H1 (cell line): ENCODE measurements around the gene PKD2. TPM values are rescaled to one million over a fixed set of nuclear protein-coding genes. Genes with fewer than 3 reads are reported as not detected.

Experiments used
- CTCF ChIA-PET: fragments of 300-600 bp; sonication (Branson Sonifier 250); formaldehyde crosslinking; loops from one replicate; lab custom pipeline; 2021; ENCODE audit not compliant: partially characterized antibody; lab: Charles Lee
- POLR2A ChIA-PET: fragments of 300-600 bp; sonication (Branson Sonifier 250); formaldehyde crosslinking; loops from one replicate; lab custom pipeline; 2021; ENCODE audit warnings: inconsistent platforms; ENCODE audit not compliant: partially characterized antibody; lab: Charles Lee
- DNase-seq, 2 experiments: peaks; one replicate each; pipeline versions ENCODE4 v3.0.0 to v3.0.0-alpha.2; 2010 to 2022; ENCODE audit warnings: low spot score in 2 of 2, low read depth in 1 of 2, mixed read lengths in 1 of 2
- FAIRE-seq: peaks from 2 replicates; lab custom pipeline; 2011; peaks lifted over from hg19 to GRCh38; lab: Jason Lieb, UNC
- H2AFZ ChIP-seq: 2 replicates; pipeline ENCODE4 v1.8.1; 2012; ENCODE audit warnings: low read length, inconsistent platforms
- H2AK5ac ChIP-seq: 2 replicates; pipeline ENCODE4 v1.6.1; 2013; ENCODE audit warnings: low read depth, low read length
- H2BK120ac ChIP-seq: replicated peaks from 2 replicates; pipeline ENCODE3; 2013; ENCODE audit warnings: low read depth, low read length, inconsistent platforms
- H2BK12ac ChIP-seq: 2 replicates; pipeline ENCODE4 v1.6.1; 2013; ENCODE audit warnings: low read depth, low read length
- H2BK15ac ChIP-seq: 2 replicates; pipeline ENCODE4 v1.6.1; 2013; ENCODE audit warnings: low read length
- H2BK20ac ChIP-seq: 2 replicates; pipeline ENCODE4 v1.6.1; 2013; ENCODE audit warnings: low read length
- H2BK5ac ChIP-seq: 2 replicates; pipeline ENCODE4 v1.6.1; 2013; ENCODE audit warnings: low read depth, low read length
- H3K14ac ChIP-seq: 2 replicates; pipeline ENCODE4 v1.6.1; 2013; ENCODE audit warnings: inconsistent platforms; ENCODE audit not compliant: insufficient read length
- H3K18ac ChIP-seq: 2 replicates; pipeline ENCODE4 v1.6.1; 2013; ENCODE audit warnings: low read length; ENCODE audit errors: extremely low read depth
- H3K23ac ChIP-seq: 2 replicates; pipeline ENCODE4 v1.6.1; 2013; ENCODE audit warnings: inconsistent platforms; ENCODE audit not compliant: insufficient read length
- H3K23me2 ChIP-seq: 2 replicates; pipeline ENCODE4 v1.6.1; 2013; ENCODE audit warnings: low read depth, low read length
- H3K27ac ChIP-seq: 2 replicates; pipeline ENCODE4 v1.6.1; 2011; ENCODE audit warnings: low read depth, low read length, inconsistent platforms
- H3K27me3 ChIP-seq, 4 experiments: replicated peaks in 1 of 4; 1 replicate in 1 of 4; 2 replicates in 3 of 4; pipeline versions ENCODE4 v1.6.1 to v1.8.1; 2011 to 2013; ENCODE audit warnings: low read length in 3 of 4, mild to moderate bottlenecking in 3 of 4, inconsistent platforms in 2 of 4, mixed read lengths in 2 of 4, moderate library complexity in 1 of 4; ENCODE audit not compliant: control insufficient read depth in 3 of 4, insufficient read depth in 3 of 4; ENCODE audit errors: extremely low read depth in 1 of 4
- H3K36me3 ChIP-seq, 4 experiments: 2 replicates each; pipeline versions ENCODE4 v1.6.1 to v1.8.1; 2011 to 2013; ENCODE audit warnings: mild to moderate bottlenecking in 4 of 4, low read length in 3 of 4, moderate library complexity in 2 of 4, control low read depth in 1 of 4, inconsistent platforms in 1 of 4; ENCODE audit not compliant: insufficient read depth in 4 of 4, control insufficient read depth in 2 of 4
- H3K4ac ChIP-seq: replicated peaks from 2 replicates; pipeline ENCODE3; 2013; ENCODE audit warnings: low read length, low read depth, mixed read lengths, inconsistent platforms; ENCODE audit not compliant: insufficient read length
- H3K4me1 ChIP-seq, 4 experiments: replicated peaks in 1 of 4; 1 replicate in 1 of 4; 2 replicates in 3 of 4; pipeline versions ENCODE4 v1.6.1 to v1.8.1; 2011 to 2013; ENCODE audit warnings: low read length in 3 of 4, inconsistent platforms in 2 of 4, mixed read lengths in 1 of 4; ENCODE audit not compliant: insufficient read depth in 4 of 4, control insufficient read depth in 3 of 4
- H3K4me2 ChIP-seq, 2 experiments: 2 replicates each; pipeline versions ENCODE4 v1.6.1 to v1.8.1; 2011 to 2013; ENCODE audit warnings: low read depth in 2 of 2, low read length in 2 of 2, control low read depth in 1 of 2, inconsistent platforms in 1 of 2, mild to moderate bottlenecking in 1 of 2; ENCODE audit not compliant: insufficient read depth in 1 of 2
- H3K4me3 ChIP-seq, 4 experiments: fragments of 200-600, 300-600 bp in 1 of 4; sonication (generic), shearing (Covaris generic), sonication (Bioruptor Twin) in 1 of 4; 2 replicates each; pipeline versions ENCODE4 v1.5.1 to v1.8.1; 2011 to 2016; ENCODE audit warnings: low read length in 4 of 4, low read depth in 3 of 4, control low read depth in 2 of 4, inconsistent platforms in 2 of 4, mild to moderate bottlenecking in 2 of 4, mixed read lengths in 1 of 4, moderate library complexity in 1 of 4; ENCODE audit not compliant: insufficient read depth in 2 of 4; ENCODE audit errors: extremely low read depth in 1 of 4
- H3K56ac ChIP-seq: replicated peaks from 2 replicates; pipeline ENCODE3; 2013; ENCODE audit warnings: low read depth, mild to moderate bottlenecking, mixed read lengths, low read length, inconsistent platforms; ENCODE audit not compliant: insufficient read length
- H3K79me1 ChIP-seq: 2 replicates; pipeline ENCODE4 v1.6.1; 2013; ENCODE audit warnings: low read depth, low read length, control low read depth
- H3K79me2 ChIP-seq, 2 experiments: 2 replicates each; pipeline versions ENCODE4 v1.6.1 to v1.8.1; 2012 to 2013; ENCODE audit warnings: low read length in 2 of 2, mild to moderate bottlenecking in 2 of 2, inconsistent platforms in 1 of 2; ENCODE audit not compliant: insufficient read depth in 2 of 2, control insufficient read depth in 1 of 2
- H3K9ac ChIP-seq, 4 experiments: replicated peaks in 1 of 4; 1 replicate in 1 of 4; 2 replicates in 3 of 4; pipeline versions ENCODE4 v1.6.1 to v1.8.1; 2011 to 2013; ENCODE audit warnings: low read depth in 3 of 4, low read length in 3 of 4, control low read depth in 2 of 4, mild to moderate bottlenecking in 2 of 4, moderate library complexity in 2 of 4, inconsistent platforms in 1 of 4; ENCODE audit errors: extremely low read depth in 1 of 4
- H3K9me3 ChIP-seq, 2 experiments: 2 replicates each; pipeline versions ENCODE4 v1.6.1 to v1.8.1; 2012 to 2013; ENCODE audit warnings: mild to moderate bottlenecking in 2 of 2, moderate library complexity in 2 of 2, control low read depth in 1 of 2, inconsistent platforms in 1 of 2, low read depth in 1 of 2, low read length in 1 of 2, mixed read lengths in 1 of 2; ENCODE audit not compliant: insufficient read depth in 2 of 2
- H4K20me1 ChIP-seq, 2 experiments: replicated peaks in 1 of 2; 2 replicates each; pipeline versions ENCODE3 to v1.8.1; 2011 to 2013; ENCODE audit warnings: inconsistent platforms in 2 of 2, low read length in 2 of 2, mild to moderate bottlenecking in 1 of 2; ENCODE audit not compliant: insufficient read depth in 2 of 2, control insufficient read depth in 1 of 2
- H4K5ac ChIP-seq: 2 replicates; pipeline ENCODE4 v1.6.1; 2013; ENCODE audit warnings: low read length, low read depth, mixed read lengths, inconsistent platforms; ENCODE audit not compliant: insufficient read length
- H4K8ac ChIP-seq: 2 replicates; pipeline ENCODE4 v1.8.0; 2013; ENCODE audit warnings: mild to moderate bottlenecking, moderate library complexity, low read length, inconsistent platforms; ENCODE audit not compliant: insufficient read depth; ENCODE audit errors: extremely low read depth
- H4K91ac ChIP-seq: replicated peaks from 2 replicates; pipeline ENCODE3; 2013; ENCODE audit warnings: low read length, mixed read lengths, inconsistent platforms; ENCODE audit not compliant: insufficient read length
- CBX5 ChIP-seq: fragments of 300-800, 300-1000 bp; sonication (generic); IDR thresholded peaks from 2 replicates; pipeline ENCODE4 v1.7.1; 2016; ENCODE audit warnings: antibody characterized with exemption, low read length, low read depth
- CHD1 ChIP-seq: IDR thresholded peaks from 2 replicates; pipeline ENCODE4 v1.6.1; 2012; ENCODE audit warnings: low read depth, low read length, improper control_type of control experiment
- CTBP2 ChIP-seq: IDR thresholded peaks from 2 replicates; pipeline ENCODE4 v1.7.0; 2011; ENCODE audit warnings: borderline replicate concordance, mild to moderate bottlenecking, moderate library complexity, mixed read lengths, low read length; ENCODE audit not compliant: insufficient read depth, insufficient read length
- HDAC2 ChIP-seq, 2 experiments: fragments of 300-600 bp in 1 of 2; sonication (generic) in 1 of 2; IDR thresholded peaks; 2 replicates each; pipeline ENCODE4 v1.6.1; 2011 to 2012; ENCODE audit warnings: low read depth in 2 of 2, low read length in 2 of 2, mild to moderate bottlenecking in 2 of 2, moderate library complexity in 2 of 2, borderline replicate concordance in 1 of 2, inconsistent platforms in 1 of 2
- MAX ChIP-seq: IDR thresholded peaks from 2 replicates; pipeline ENCODE4 v1.6.1; 2012; ENCODE audit warnings: inconsistent platforms
- SIX5 ChIP-seq: IDR thresholded peaks from 2 replicates; pipeline ENCODE4 v1.6.1; 2011; ENCODE audit warnings: mild to moderate bottlenecking, low read depth, low read length
- SP2 ChIP-seq: IDR thresholded peaks from 2 replicates; pipeline ENCODE4 v1.6.1; 2012; ENCODE audit warnings: mild to moderate bottlenecking, low read length, inconsistent platforms
- SP4 ChIP-seq: IDR thresholded peaks from 2 replicates; pipeline ENCODE4 v1.6.1; 2012; ENCODE audit warnings: low read length, inconsistent platforms
- SUZ12 ChIP-seq: fragments of 200-600 bp; sonication (generic); IDR thresholded peaks from 2 replicates; pipeline ENCODE4 v1.6.1; 2012; ENCODE audit warnings: mild to moderate bottlenecking, inconsistent platforms, low read length, moderate library complexity, mixed read lengths
- YY1 ChIP-seq: IDR thresholded peaks from 2 replicates; pipeline ENCODE4 v1.6.1; 2011; ENCODE audit warnings: low read depth, mild to moderate bottlenecking, low read length
- WGBS, 2 experiments: shearing (Covaris generic) in 1 of 2; methylation state at CpG; one replicate each; pipeline versions ENCODE4 v1.1.6 to v1.1.7; 2013 to 2015; ENCODE audit warnings: low lambda C conversion rate in 2 of 2, mixed read lengths in 2 of 2, inconsistent platforms in 1 of 2, low coverage in 1 of 2, missing lambda C conversion rate in 1 of 2; ENCODE audit not compliant: insufficient replicate concordance in 2 of 2, insufficient coverage in 1 of 2, insufficient read length in 1 of 2; ENCODE audit errors: extremely low coverage in 1 of 2, missing lambda C conversion rate in 1 of 2; 5-methylcytosine and 5-hydroxymethylcytosine counted together
- polyA plus RNA-seq, 7 experiments: library from polyadenylated mRNA; depleted of rRNA in 3 of 7; stranded (reverse) in 5 of 7; unstranded in 2 of 7; fragments of >200 nt in 5 of 7; fragments of 200-250 nt in 2 of 7; gene quantifications; 1 replicate in 5 of 7; 2 replicates in 1 of 7; 4 replicates in 1 of 7; pipeline versions ENCODE4 v1.2.1 to v1.2.3, GENCODE V29; 2011 to 2013; ENCODE audit warnings: missing spikeins in 2 of 7, mixed read lengths in 2 of 7
- total RNA-seq: library from RNA; stranded (reverse); fragmentation: NEBNext Ultra II Directional; extraction: Animal tissue kit (Norgen Biotek cat#: 25700); gene quantifications from 2 replicates; pipeline ENCODE4 v1.2.1, GENCODE V29; 2021

Gene PKD2
- total and polyA plus RNA-seq, 2 of the 8 experiments (the other 6 are each of a cell fraction or from before 2014, with no cell fraction given), result 16.0 to 32.0 TPM

- Histone ChIP-seq H3K14ac (no peak overlapping the region), H3K23me2 (no peaks in the 10 kb centered on the region), H2AFZ (no peak overlapping the region), H4K5ac (no peak overlapping the region), H3K79me1 (no peaks in the 10 kb centered on the region; the same call in 1 of the 2 replicates), H2BK15ac (no peak overlapping the region), H2BK12ac (no peak overlapping the region), H4K20me1 (no peaks in the 10 kb centered on the region), H3K27ac (no peak overlapping the region), H3K4me1 (no peaks in the 10 kb centered on the region), H2AK5ac (no peak overlapping the region), H3K56ac (no peak overlapping the region), H3K9me3 (no peaks in the 10 kb centered on the region), H3K79me2 (no peaks in the 10 kb centered on the region), H3K27me3 (no peaks in the 10 kb centered on the region), H3K36me3 (peaks cover 30 to 88% (median 72%) of the 10 kb centered on the region in 4 experiments), H2BK20ac (no peak overlapping the region), H2BK120ac (no peak overlapping the region), H3K9ac (no peak overlapping the region), H3K4me2 (no peak overlapping the region), H4K8ac (no peak overlapping the region), H3K23ac (no peak overlapping the region), H3K4me3 (no peak overlapping the region), H3K4ac (no peak overlapping the region), H4K91ac (no peak overlapping the region), H2BK5ac (no peak overlapping the region), H3K18ac (no peak overlapping the region)
- POLR2A ChIA-PET, result interaction anchor here (0.9 to 1.4 kb wide), 3 partner anchors 8 to 166 kb away, joined by 3 read pairs; no protein-coding TSS in a partner anchor
- CTCF ChIA-PET, result interaction anchor here (0.7 to 1.7 kb wide), 3 partner anchors 11 to 189 kb away, joined by 3 to 5 read pairs (median 4); no protein-coding TSS in a partner anchor
- 96% methylated on average over 2 of the region's 2 CpGs; no CpG with 5 or more reads in 1 of the 2 experiments for WGBS, 2 experiments
- DNase-seq, result no peak
- TF ChIP-seq YY1 (no peak), CTBP2 (no peak), SIX5 (no peak), CHD1 (no peak), SP4 (no peak), SUZ12 (no peak), MAX (no peak), HDAC2 (IDR thresholded peaks at IDR 0.05; ENCODE audit: borderline replicate concordance in 1 of 2, low read depth in 2 of 2, low read length in 2 of 2) (no peak), CBX5 (no peak), SP2 (no peak)
- FAIRE-seq, result no peak
These were observed 34.2 kb downstream of the PKD2 start for GRCh38 chr4:88041626-88042025.
